HepG2 (cell line): ENCODE results near the gene BZW1. TPM values are rescaled to one million over a fixed set of nuclear protein-coding genes. Genes with fewer than 3 reads are reported as not detected.

Source experiments
- ARID2 ChIP-seq: sonication (generic); formaldehyde crosslinking; IDR thresholded peaks from 2 replicates; pipeline ENCODE4 v1.8.1; 2022; ENCODE audit warnings: mild to moderate bottlenecking, missing genetic modification reagents, borderline replicate concordance
- ARID4A ChIP-seq: sonication (generic); formaldehyde crosslinking; IDR thresholded peaks from 2 replicates; pipeline ENCODE4 v1.5.0; 2020; ENCODE audit warnings: mild to moderate bottlenecking, missing genetic modification reagents, borderline replicate concordance
- CC2D1A ChIP-seq: sonication (generic); formaldehyde crosslinking; IDR thresholded peaks from 2 replicates; pipeline ENCODE4 v1.8.1; 2023; ENCODE audit warnings: mild to moderate bottlenecking, missing genetic modification reagents
- DMAP1 ChIP-seq: IDR thresholded peaks from 2 replicates; pipeline ENCODE4 v1.6.1; 2016
- DNMT1 ChIP-seq: sonication (generic); formaldehyde crosslinking; IDR thresholded peaks from 2 replicates; pipeline ENCODE4 v1.5.1; 2020; ENCODE audit warnings: mild to moderate bottlenecking, missing genetic modification reagents
- FOXO1 ChIP-seq: sonication (generic); formaldehyde crosslinking; IDR thresholded peaks from 2 replicates; pipeline ENCODE4 v1.4.0; 2020; ENCODE audit warnings: missing genetic modification reagents
- GATAD2A ChIP-seq: IDR thresholded peaks from 2 replicates; pipeline ENCODE4 v1.6.1; 2016
- GFI1 ChIP-seq: sonication (generic); formaldehyde crosslinking; IDR thresholded peaks from 2 replicates; pipeline ENCODE4 v1.5.0; 2020; ENCODE audit warnings: missing genetic modification reagents, mild to moderate bottlenecking, borderline replicate concordance
- MEIS1 ChIP-seq: sonication (generic); formaldehyde crosslinking; IDR thresholded peaks from 2 replicates; pipeline ENCODE4 v1.9.0; 2021; ENCODE audit warnings: mild to moderate bottlenecking, missing genetic modification reagents, moderate library complexity, borderline replicate concordance
- MLLT10 ChIP-seq: sonication (generic); formaldehyde crosslinking; IDR thresholded peaks from 2 replicates; pipeline ENCODE4 v1.4.0; 2020; ENCODE audit warnings: missing genetic modification reagents
- MXI1 ChIP-seq: IDR thresholded peaks from 3 replicates; pipeline ENCODE4 v1.6.1; 2012; ENCODE audit warnings: low read depth, low read length, inconsistent platforms, borderline replicate concordance
- NBN ChIP-seq: fragments of 450-650 bp; conservative IDR thresholded peaks from 2 replicates; pipeline ENCODE4 v1.6.1; 2017
- RBFOX2 ChIP-seq: fragments of 200-400 bp; formaldehyde crosslinking; IDR thresholded peaks from 2 replicates; pipeline ENCODE4 v1.6.1; 2017; ENCODE audit warnings: low read depth, mild to moderate bottlenecking, low read length
- SMAD9 ChIP-seq: sonication (generic); formaldehyde crosslinking; IDR thresholded peaks from 2 replicates; pipeline ENCODE4 v1.5.1; 2020; ENCODE audit warnings: mild to moderate bottlenecking, missing genetic modification reagents
- SNAI1 ChIP-seq: sonication (generic); formaldehyde crosslinking; IDR thresholded peaks from 2 replicates; pipeline ENCODE4 v1.5.0; 2020; ENCODE audit warnings: mild to moderate bottlenecking, missing genetic modification reagents, borderline replicate concordance
- ZMAT3 ChIP-seq: sonication (generic); formaldehyde crosslinking; conservative IDR thresholded peaks from 2 replicates; pipeline ENCODE4 v1.7.0; 2021; ENCODE audit warnings: missing genetic modification reagents
- ZNF160 ChIP-seq: sonication (generic); formaldehyde crosslinking; IDR thresholded peaks from 2 replicates; pipeline ENCODE4 v1.8.0; 2022; ENCODE audit warnings: mild to moderate bottlenecking, inconsistent platforms, missing genetic modification reagents
- ZNF460 ChIP-seq: sonication (generic); formaldehyde crosslinking; IDR thresholded peaks from 2 replicates; pipeline ENCODE4 v1.5.1; 2020; ENCODE audit warnings: missing genetic modification reagents, mild to moderate bottlenecking, borderline replicate concordance
- ZNF512 ChIP-seq: sonication (generic); formaldehyde crosslinking; IDR thresholded peaks from 2 replicates; pipeline ENCODE4 v1.4.0; 2020; ENCODE audit warnings: mild to moderate bottlenecking, missing genetic modification reagents
- ZNF558 ChIP-seq: sonication (generic); formaldehyde crosslinking; IDR thresholded peaks from 2 replicates; pipeline ENCODE4 v1.9.0; 2022; ENCODE audit warnings: mild to moderate bottlenecking, missing genetic modification reagents, borderline replicate concordance
- ZNF580 ChIP-seq: IDR thresholded peaks from 2 replicates; pipeline ENCODE4 v1.6.1; 2016; ENCODE audit warnings: low read depth, borderline replicate concordance
- ZNF784 ChIP-seq: sonication (generic); formaldehyde crosslinking; IDR thresholded peaks from 2 replicates; pipeline ENCODE4 v1.5.1; 2020; ENCODE audit warnings: missing genetic modification reagents, mild to moderate bottlenecking, borderline replicate concordance
- ZNF850 ChIP-seq: sonication (generic); formaldehyde crosslinking; conservative IDR thresholded peaks from 2 replicates; pipeline ENCODE4 v1.9.0; 2021; ENCODE audit warnings: mild to moderate bottlenecking, missing genetic modification reagents
- polyA plus RNA-seq, 8 experiments: library from polyadenylated mRNA; depleted of rRNA in 3 of 8; stranded (reverse) in 7 of 8; unstranded in 1 of 8; fragments of >200 nt; fragmentation: Illumina TruSeq in 4 of 8; extraction: Trizol in 4 of 8; gene quantifications; 2 replicates each; pipeline versions ENCODE4 v1.2.1 to v1.2.3, GENCODE V29; 2011 to 2016; ENCODE audit warnings: low read depth in 4 of 8, missing spikeins in 1 of 8, mixed read lengths in 1 of 8; ENCODE audit not compliant: insufficient read depth in 1 of 8
- total RNA-seq, 5 experiments: library from RNA; depleted of rRNA; stranded (reverse); fragments of >200 nt; fragmentation: Illumina TruSeq; extraction: Trizol; gene quantifications; 2 replicates each; pipeline ENCODE4 v1.2.3, GENCODE V29; 2016; ENCODE audit warnings: low read depth in 1 of 5

Gene BZW1
- total and polyA plus RNA-seq, 2 of the 13 experiments (the other 11 are each of a cell fraction or from before 2014, with no cell fraction given) = 106 to 384 TPM

GRCh38 chr2:200864176-200865034 lies 52.7 kb downstream of the BZW1 start, which contains the start of gene CLK1 (continued):
- peak; percentile 98 for TF ChIP-seq ZNF558 (CRISPR knock-in tag)
- peak; percentile 72 for TF ChIP-seq ZNF460 (CRISPR knock-in tag)
- peak; percentile 72; the same call in 1 of the 2 replicates for TF ChIP-seq GATAD2A (CRISPR knock-in tag)
- TF ChIP-seq CC2D1A = peak; percentile 68; the same call in 1 of the 2 replicates
- TF ChIP-seq ZNF512 (CRISPR knock-in tag) = no peak; the same call in 1 of the 2 replicates
- peak; percentile 24; the same call in 1 of the 2 replicates for TF ChIP-seq GFI1 (CRISPR knock-in tag)
- peak; percentile 94 for TF ChIP-seq FOXO1 (CRISPR knock-in tag)
- peak; percentile 99 for TF ChIP-seq ARID2 (CRISPR knock-in tag)
- TF ChIP-seq DMAP1 (CRISPR knock-in tag) = peak; percentile 99
- TF ChIP-seq ZMAT3 = peak; percentile 88
- TF ChIP-seq DNMT1 (CRISPR knock-in tag) = no peak; the same call in 1 of the 2 replicates
- no peak; the same call in 1 of the 2 replicates for TF ChIP-seq ZNF850 (CRISPR knock-in tag)
- peak; percentile 99 for TF ChIP-seq RBFOX2
- peak; percentile 92 for TF ChIP-seq ZNF784
- peak; percentile 87 for TF ChIP-seq ZNF160 (CRISPR knock-in tag)
- peak; percentile 93; the same call in 1 of the 2 replicates for TF ChIP-seq MLLT10 (CRISPR knock-in tag)
- 0 out of 2 replicates have a peak, but pooled peaks have one; percentile 10 for TF ChIP-seq SMAD9 (CRISPR knock-in tag)
- TF ChIP-seq ZNF580 = peak; percentile 91; the same call in 1 of the 2 replicates
- TF ChIP-seq ARID4A = peak; percentile 99
- TF ChIP-seq NBN = no peak
- peak; percentile 85; the same call in 2 of the 3 replicates for TF ChIP-seq MXI1
- TF ChIP-seq SNAI1 (CRISPR knock-in tag) = peak; percentile 98
- peak; percentile 100 for TF ChIP-seq MEIS1
